ENCODE measurements around the gene MYL12B.

- TF ChIP-seq SIN3A (IDR thresholded peaks at IDR 0.05; ENCODE audit: borderline replicate concordance, insufficient read depth, low read length) (0 out of 2 replicates have a peak, but pooled peaks have one; percentile 33), POLR2AphosphoS5 (IDR thresholded peaks at IDR 0.05; ENCODE audit: low read depth, low read length) (no peak), TAF1 (IDR thresholded peaks at IDR 0.05; ENCODE audit: borderline replicate concordance, insufficient read depth, low read length) (no peak)
- TF ChIP-seq, protein P1, sequence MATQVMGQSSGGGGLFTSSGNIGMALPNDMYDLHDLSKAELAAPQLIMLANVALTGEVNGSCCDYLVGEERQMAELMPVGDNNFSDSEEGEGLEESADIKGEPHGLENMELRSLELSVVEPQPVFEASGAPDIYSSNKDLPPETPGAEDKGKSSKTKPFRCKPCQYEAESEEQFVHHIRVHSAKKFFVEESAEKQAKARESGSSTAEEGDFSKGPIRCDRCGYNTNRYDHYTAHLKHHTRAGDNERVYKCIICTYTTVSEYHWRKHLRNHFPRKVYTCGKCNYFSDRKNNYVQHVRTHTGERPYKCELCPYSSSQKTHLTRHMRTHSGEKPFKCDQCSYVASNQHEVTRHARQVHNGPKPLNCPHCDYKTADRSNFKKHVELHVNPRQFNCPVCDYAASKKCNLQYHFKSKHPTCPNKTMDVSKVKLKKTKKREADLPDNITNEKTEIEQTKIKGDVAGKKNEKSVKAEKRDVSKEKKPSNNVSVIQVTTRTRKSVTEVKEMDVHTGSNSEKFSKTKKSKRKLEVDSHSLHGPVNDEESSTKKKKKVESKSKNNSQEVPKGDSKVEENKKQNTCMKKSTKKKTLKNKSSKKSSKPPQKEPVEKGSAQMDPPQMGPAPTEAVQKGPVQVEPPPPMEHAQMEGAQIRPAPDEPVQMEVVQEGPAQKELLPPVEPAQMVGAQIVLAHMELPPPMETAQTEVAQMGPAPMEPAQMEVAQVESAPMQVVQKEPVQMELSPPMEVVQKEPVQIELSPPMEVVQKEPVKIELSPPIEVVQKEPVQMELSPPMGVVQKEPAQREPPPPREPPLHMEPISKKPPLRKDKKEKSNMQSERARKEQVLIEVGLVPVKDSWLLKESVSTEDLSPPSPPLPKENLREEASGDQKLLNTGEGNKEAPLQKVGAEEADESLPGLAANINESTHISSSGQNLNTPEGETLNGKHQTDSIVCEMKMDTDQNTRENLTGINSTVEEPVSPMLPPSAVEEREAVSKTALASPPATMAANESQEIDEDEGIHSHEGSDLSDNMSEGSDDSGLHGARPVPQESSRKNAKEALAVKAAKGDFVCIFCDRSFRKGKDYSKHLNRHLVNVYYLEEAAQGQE (IDR thresholded peaks at IDR 0.05; ENCODE audit: insufficient read depth in 1 of 2, low read depth in 2 of 2, low read length in 2 of 2): no peak
Measured at GRCh38 chr18:3283253-3283863, 21.4 kb downstream of the MYL12B start.

All from PFSK-1 (cell line).